ENCODE data around the gene C1S. TPM values are rescaled to one million over a fixed set of nuclear protein-coding genes. Genes with fewer than 3 reads are reported as not detected.

C1S gene
- total and polyA plus RNA-seq, 2 donors (not counting 1 experiment from before 2014, with no cell fraction given): 0.21 to 0.64 TPM

- Histone ChIP-seq H3K9ac (ENCODE audit: low read length) (peak overlapping the region; percentile 94), H3K27ac (ENCODE audit: low read length in 2 of 2) (peak overlapping the region; percentile 63 to 76), H3K79me2 (ENCODE audit: control insufficient read depth, insufficient read depth, low read length) (peaks cover 18% of the 10 kb centered on the region), H4K20me1 (ENCODE audit: control insufficient read depth, insufficient read depth, low read length, poor library complexity, severe bottlenecking) (no peaks in the 10 kb centered on the region), H3K4me3 (ENCODE audit: control extremely low read depth in 1 of 5, extremely low read depth in 1 of 5, insufficient read depth in 1 of 5, low read depth in 2 of 5, low read length in 4 of 5) (peak overlapping the region in 4 of 5 experiments; percentile 42 to 94 (median 82)), H3K36me3 (replicated peaks in 1 of 2; ENCODE audit: control extremely low read depth in 1 of 2, control insufficient read depth in 1 of 2, extremely low read depth in 1 of 2, insufficient read depth in 2 of 2, low read length in 1 of 2) (peaks cover 0 to 3% of the 10 kb centered on the region in 2 experiments), H3K9me3 (ENCODE audit: control extremely low read depth in 1 of 3, control insufficient read depth in 2 of 3, insufficient read depth in 1 of 3, low read length in 2 of 3) (peaks cover 0 to 2% (median 0%) of the 10 kb centered on the region in 3 donors), H3K27me3 (replicated peaks in 1 of 4; ENCODE audit: control extremely low read depth in 1 of 4, control insufficient read depth in 3 of 4, insufficient read depth in 4 of 4, low read length in 3 of 4) (no peaks in the 10 kb centered on the region), H2AFZ (ENCODE audit: insufficient read depth, low read depth, low read length, poor library complexity, severe bottlenecking) (peak overlapping the region; percentile 96), H3K4me1 (ENCODE audit: control insufficient read depth in 2 of 2, insufficient read depth in 2 of 2, low read length in 2 of 2) (peaks cover 12 to 15% of the 10 kb centered on the region in 2 donors), H3K4me2 (replicated peaks; ENCODE audit: low read depth, low read length, poor library complexity, severe bottlenecking) (peak overlapping the region; percentile 94)
- 46% methylated on average over 1 of the region's 3 CpGs for WGBS (ENCODE audit: insufficient coverage)
- TF ChIP-seq CTCF (IDR thresholded peaks at IDR 0.05): no peak
- no peak for TF ChIP-seq EZH2 (IDR thresholded peaks at IDR 0.05; ENCODE audit: borderline replicate concordance, insufficient read depth, low read depth, low read length, poor library complexity, severe bottlenecking)
- peaks cover 24% of the 10 kb centered on the region for H3K4me1 Mint-ChIP-seq
- peak overlapping the region; percentile 97 for H3K4me3 Mint-ChIP-seq
- ChIA-PET CTCF (interaction anchor here (0.6 to 3.6 kb wide), 17 partner anchors 14 to 426 kb away, joined by 3 to 35 read pairs (median 5); partner anchors contain the start of genes C12orf57, C1R, LPCAT3 and MLF2), POLR2A (interaction anchor here (1.3 to 2.0 kb wide), 2 partner anchors 89 to 240 kb away, joined by 4 to 5 read pairs; partner anchors contain the start of genes LPCAT3 and TPI1)
- H3K9me3 Mint-ChIP-seq (ENCODE audit: insufficient read depth): peaks cover 4% of the 10 kb centered on the region
- intact Hi-C loops (cut with micrococcal nuclease): loop anchor here (1.0 to 2.0 kb wide), 4 partner anchors 15 to 163 kb away; partner anchors contain the start of genes C12orf57, C1R, EMG1 and LPCAT3
- peak overlapping the region; percentile 98 for H3K27ac Mint-ChIP-seq
- DNase-seq: no peak
- no peaks in the 10 kb centered on the region for H3K27me3 Mint-ChIP-seq
- no peak for ATAC-seq (ENCODE audit: low read depth)
Measured at GRCh38 chr12:7107636-7108002, 47.1 kb downstream of the C1S start.
